ENCODE data around the gene KRT83.
"Not testable (repeated sequence)": the region's sequence is repeated elsewhere in the genome, so short reads cannot be mapped to it uniquely, and the experiment has no call there.

Gene KRT83

GRCh38 chr12:52315721-52316120 is 5.5 kb downstream of the KRT83 start:
- H3K9ac ChIP-seq (ENCODE audit: low read depth, low read length); H3K9me3 ChIP-seq (ENCODE audit: control insufficient read depth, insufficient read depth, low read length); H3K4me3 ChIP-seq (ENCODE audit: low read depth, low read length); H3K27me3 ChIP-seq (ENCODE audit: control insufficient read depth, insufficient read depth, low read length); H3K4me1 ChIP-seq (ENCODE audit: control insufficient read depth, insufficient read depth, low read length); H3K36me3 ChIP-seq (ENCODE audit: control insufficient read depth, insufficient read depth, low read length): not testable (repeated sequence)

GRCh38 chr12:52314511-52314910 is 6.7 kb downstream of the KRT83 start:
- Histone ChIP-seq H3K36me3 (ENCODE audit: control insufficient read depth, insufficient read depth, low read length) (no peaks in the 10 kb centered on the region), H3K27me3 (ENCODE audit: control insufficient read depth, insufficient read depth, low read length) (peaks cover 16% of the 10 kb centered on the region), H3K9me3 (ENCODE audit: control insufficient read depth, insufficient read depth, low read length) (no peaks in the 10 kb centered on the region), H3K4me3 (ENCODE audit: low read depth, low read length) (no peak overlapping the region), H3K9ac (ENCODE audit: low read depth, low read length) (no peak overlapping the region), H3K4me1 (ENCODE audit: control insufficient read depth, insufficient read depth, low read length) (no peaks in the 10 kb centered on the region)

DNA sequence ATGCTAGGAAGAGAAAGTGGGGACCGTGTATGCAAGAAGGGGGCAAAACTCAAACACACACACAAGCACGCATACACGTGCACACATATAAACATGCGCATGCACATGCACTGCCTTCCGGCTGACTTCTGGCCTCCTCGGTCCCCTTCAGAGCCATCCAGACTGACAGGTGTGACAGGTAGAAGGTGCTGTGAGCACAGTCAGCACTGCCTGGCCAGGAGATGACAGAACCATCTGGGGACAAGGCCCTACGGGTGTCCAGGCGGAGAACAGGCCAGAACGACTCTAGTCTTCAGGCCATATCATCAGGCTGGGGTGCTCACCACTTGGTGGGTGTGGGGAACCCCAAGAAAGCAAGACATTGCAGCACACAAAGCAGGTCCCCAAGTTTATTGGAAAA is 7.3 kb downstream of the KRT83 start:
- Histone ChIP-seq H3K4me1 (ENCODE audit: control insufficient read depth, insufficient read depth, low read length) (no peaks in the 10 kb centered on the region), H3K9me3 (ENCODE audit: control insufficient read depth, insufficient read depth, low read length) (no peaks in the 10 kb centered on the region), H3K9ac (ENCODE audit: low read depth, low read length) (no peak overlapping the region), H3K4me3 (ENCODE audit: low read depth, low read length) (no peak overlapping the region), H3K27me3 (ENCODE audit: control insufficient read depth, insufficient read depth, low read length) (peaks cover 22% of the 10 kb centered on the region), H3K36me3 (ENCODE audit: control insufficient read depth, insufficient read depth, low read length) (no peaks in the 10 kb centered on the region)

DNA sequence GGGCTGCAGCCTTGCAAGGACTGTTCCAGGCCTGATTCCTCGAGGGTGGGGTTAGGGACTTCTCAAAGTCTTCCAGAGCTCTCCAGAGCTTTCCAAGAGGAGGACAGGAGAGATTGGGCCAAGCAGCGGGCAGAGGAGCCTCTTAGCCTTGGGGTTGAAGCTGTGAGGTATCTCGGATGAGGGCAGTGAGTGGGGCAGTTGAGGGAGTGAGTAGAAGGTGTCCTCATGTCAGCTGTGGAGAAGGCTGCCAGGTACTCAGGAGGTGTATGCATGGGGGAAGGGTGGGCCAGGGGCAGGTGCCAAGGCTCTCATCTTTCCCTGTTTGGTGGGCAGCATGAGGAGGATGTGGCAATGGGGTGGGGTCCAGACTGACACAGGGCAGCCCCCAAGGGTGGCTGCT is 7.7 kb downstream of the KRT83 start:
- no peaks in the 10 kb centered on the region for H3K4me1 ChIP-seq (ENCODE audit: control insufficient read depth, insufficient read depth, low read length)
- no peak overlapping the region for H3K9ac ChIP-seq (ENCODE audit: low read depth, low read length)
- no peaks in the 10 kb centered on the region for H3K9me3 ChIP-seq (ENCODE audit: control insufficient read depth, insufficient read depth, low read length)
- peaks cover 26% of the 10 kb centered on the region for H3K27me3 ChIP-seq (ENCODE audit: control insufficient read depth, insufficient read depth, low read length)
- no peaks in the 10 kb centered on the region for H3K36me3 ChIP-seq (ENCODE audit: control insufficient read depth, insufficient read depth, low read length)
- no peak overlapping the region for H3K4me3 ChIP-seq (ENCODE audit: low read depth, low read length)

DNA sequence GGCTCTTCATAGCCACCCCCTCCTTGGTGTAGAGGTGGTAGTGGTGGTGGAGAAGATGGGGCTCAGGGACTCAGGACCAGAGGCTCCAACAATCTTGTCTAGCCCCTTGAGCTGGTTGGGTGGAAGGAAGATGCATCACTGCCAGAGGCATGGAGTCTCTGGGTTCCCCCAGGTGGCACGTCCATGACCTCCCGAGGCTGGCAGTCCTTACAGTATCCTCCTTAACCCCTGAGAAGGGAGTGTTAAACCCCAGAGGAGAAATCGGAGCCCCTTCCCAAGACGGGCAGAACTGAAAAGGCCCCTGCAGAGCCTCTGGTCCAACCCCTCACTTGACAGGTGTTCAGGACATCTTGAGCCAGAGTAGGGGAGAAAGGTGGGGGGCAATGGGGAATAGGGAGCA is 9.1 kb downstream of the KRT83 start:
- H3K27me3 ChIP-seq (ENCODE audit: control insufficient read depth, insufficient read depth, low read length), result peaks cover 39% of the 10 kb centered on the region
- H3K4me1 ChIP-seq (ENCODE audit: control insufficient read depth, insufficient read depth, low read length), result no peaks in the 10 kb centered on the region
- no peaks in the 10 kb centered on the region for H3K9me3 ChIP-seq (ENCODE audit: control insufficient read depth, insufficient read depth, low read length)
- H3K9ac ChIP-seq (ENCODE audit: low read depth, low read length), result no peak overlapping the region
- H3K4me3 ChIP-seq (ENCODE audit: low read depth, low read length), result no peak overlapping the region
- no peaks in the 10 kb centered on the region for H3K36me3 ChIP-seq (ENCODE audit: control insufficient read depth, insufficient read depth, low read length)

GRCh38 chr12:52311285-52311648 is 9.9 kb downstream of the KRT83 start:
- Histone ChIP-seq H3K9me3 (ENCODE audit: control insufficient read depth, insufficient read depth, low read length) (no peaks in the 10 kb centered on the region), H3K36me3 (ENCODE audit: control insufficient read depth, insufficient read depth, low read length) (no peaks in the 10 kb centered on the region), H3K4me3 (ENCODE audit: low read depth, low read length) (no peak overlapping the region), H3K9ac (ENCODE audit: low read depth, low read length) (no peak overlapping the region), H3K27me3 (ENCODE audit: control insufficient read depth, insufficient read depth, low read length) (peaks cover 47% of the 10 kb centered on the region), H3K4me1 (ENCODE audit: control insufficient read depth, insufficient read depth, low read length) (no peaks in the 10 kb centered on the region)

- Histone ChIP-seq H3K4me3 (ENCODE audit: low read depth, low read length) (no peak overlapping the region), H3K9ac (ENCODE audit: low read depth, low read length) (no peak overlapping the region), H3K27me3 (ENCODE audit: control insufficient read depth, insufficient read depth, low read length) (peaks cover 49% of the 10 kb centered on the region)
Observed at GRCh38 chr12:52310622-52311284, 10.4 kb downstream of the KRT83 start.

GRCh38 chr12:52308806-52309425 is 12.3 kb downstream of the KRT83 start:
- H3K9ac ChIP-seq (ENCODE audit: low read depth, low read length), result no peak overlapping the region
- H3K4me1 ChIP-seq (ENCODE audit: control insufficient read depth, insufficient read depth, low read length), result no peaks in the 10 kb centered on the region
- H3K4me3 ChIP-seq (ENCODE audit: low read depth, low read length), result peak overlapping the region; percentile 63
- no peaks in the 10 kb centered on the region for H3K9me3 ChIP-seq (ENCODE audit: control insufficient read depth, insufficient read depth, low read length)
- no peaks in the 10 kb centered on the region for H3K36me3 ChIP-seq (ENCODE audit: control insufficient read depth, insufficient read depth, low read length)
- H3K27me3 ChIP-seq (ENCODE audit: control insufficient read depth, insufficient read depth, low read length), result peaks cover 49% of the 10 kb centered on the region

More at GRCh38 chr12:52310622-52311284, 10.4 kb downstream of the KRT83 start:
- H3K9me3 ChIP-seq (ENCODE audit: control insufficient read depth, insufficient read depth, low read length), result no peaks in the 10 kb centered on the region
- H3K36me3 ChIP-seq (ENCODE audit: control insufficient read depth, insufficient read depth, low read length), result no peaks in the 10 kb centered on the region
- H3K4me1 ChIP-seq (ENCODE audit: control insufficient read depth, insufficient read depth, low read length), result no peaks in the 10 kb centered on the region

DNA sequence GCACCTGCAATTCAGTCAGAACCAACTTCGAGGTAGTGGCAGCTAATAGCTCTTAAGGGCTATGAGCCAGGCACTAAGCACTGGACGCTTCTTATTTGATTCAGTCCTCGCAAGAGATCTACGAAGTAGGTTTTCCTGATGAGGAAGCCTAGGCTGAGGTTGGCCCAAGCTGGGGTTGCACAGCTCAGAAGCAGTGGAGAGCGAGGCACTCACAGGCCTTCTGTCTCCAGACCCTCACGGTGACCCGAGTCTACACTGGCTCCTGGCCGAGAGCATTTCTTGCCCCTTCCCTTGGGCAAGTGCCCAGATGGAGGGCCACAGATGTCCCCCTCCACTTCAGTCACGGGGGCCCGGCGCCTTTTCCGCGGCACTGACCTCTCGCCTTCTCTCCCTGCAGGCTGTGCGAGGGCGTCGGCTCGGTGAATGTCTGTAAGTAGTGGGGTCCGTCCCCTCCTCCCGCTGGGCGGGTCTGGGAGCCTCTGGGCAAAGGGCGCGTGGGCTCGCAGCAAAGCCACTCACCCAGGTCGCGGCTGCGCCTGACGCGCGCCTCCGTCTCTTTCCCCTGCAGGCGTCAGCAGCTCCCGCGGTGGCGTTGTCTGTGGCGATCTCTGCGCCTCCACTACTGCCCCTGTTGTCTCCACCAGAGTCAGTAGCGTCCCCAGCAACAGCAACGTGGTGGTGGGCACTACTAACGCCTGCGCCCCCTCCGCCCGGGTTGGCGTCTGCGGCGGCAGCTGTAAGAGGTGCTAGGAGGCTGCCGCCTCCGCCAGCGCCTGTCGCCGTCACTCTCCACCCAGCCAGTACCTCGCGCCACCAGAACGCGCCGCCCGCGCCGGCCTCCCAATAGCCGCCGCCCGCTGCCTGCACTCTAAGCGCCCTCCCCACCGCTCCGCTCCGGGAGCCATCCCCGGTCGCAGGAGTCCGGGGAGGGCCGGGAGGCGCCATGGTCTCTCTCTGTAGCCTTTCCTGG is 13.1 kb downstream of the KRT83 start:
- Histone ChIP-seq H3K4me1 (ENCODE audit: control insufficient read depth, insufficient read depth, low read length) (no peaks in the 10 kb centered on the region), H3K27me3 (ENCODE audit: control insufficient read depth, insufficient read depth, low read length) (peaks cover 49% of the 10 kb centered on the region), H3K9ac (ENCODE audit: low read depth, low read length) (no peak overlapping the region), H3K4me3 (ENCODE audit: low read depth, low read length) (peak overlapping the region; percentile 63), H3K9me3 (ENCODE audit: control insufficient read depth, insufficient read depth, low read length) (no peaks in the 10 kb centered on the region), H3K36me3 (ENCODE audit: control insufficient read depth, insufficient read depth, low read length) (no peaks in the 10 kb centered on the region)

DNA sequence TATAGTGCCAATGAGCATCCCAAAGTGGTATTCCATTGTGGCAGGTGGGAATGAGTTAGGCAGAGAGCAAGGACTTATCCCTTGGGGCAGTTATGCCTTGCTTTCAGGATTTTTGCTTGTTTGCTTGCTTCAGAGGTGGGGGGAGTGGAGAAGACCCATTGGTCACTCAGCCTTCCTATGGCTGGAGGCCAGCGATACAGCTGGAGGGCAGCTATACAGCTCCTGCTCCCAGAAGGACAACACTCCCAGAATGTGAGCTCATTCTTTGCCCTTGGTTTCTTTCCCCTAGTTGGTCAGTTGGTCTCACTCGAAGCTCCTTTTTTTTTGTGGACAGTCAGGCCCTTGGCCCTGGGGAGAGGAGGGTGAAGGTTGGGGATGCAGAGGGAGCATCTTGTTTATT is 14.5 kb downstream of the KRT83 start:
- H3K9me3 ChIP-seq (ENCODE audit: control insufficient read depth, insufficient read depth, low read length), result no peaks in the 10 kb centered on the region
- H3K27me3 ChIP-seq (ENCODE audit: control insufficient read depth, insufficient read depth, low read length), result peaks cover 49% of the 10 kb centered on the region
- no peak overlapping the region for H3K4me3 ChIP-seq (ENCODE audit: low read depth, low read length)
- H3K9ac ChIP-seq (ENCODE audit: low read depth, low read length), result no peak overlapping the region
- no peaks in the 10 kb centered on the region for H3K4me1 ChIP-seq (ENCODE audit: control insufficient read depth, insufficient read depth, low read length)
- H3K36me3 ChIP-seq (ENCODE audit: control insufficient read depth, insufficient read depth, low read length), result no peaks in the 10 kb centered on the region

- Histone ChIP-seq H3K4me1 (ENCODE audit: control insufficient read depth, insufficient read depth, low read length) (no peaks in the 10 kb centered on the region), H3K9me3 (ENCODE audit: control insufficient read depth, insufficient read depth, low read length) (no peaks in the 10 kb centered on the region), H3K9ac (ENCODE audit: low read depth, low read length) (no peak overlapping the region), H3K36me3 (ENCODE audit: control insufficient read depth, insufficient read depth, low read length) (no peaks in the 10 kb centered on the region), H3K27me3 (ENCODE audit: control insufficient read depth, insufficient read depth, low read length) (peaks cover 46% of the 10 kb centered on the region), H3K4me3 (ENCODE audit: low read depth, low read length) (no peak overlapping the region)
Observed at GRCh38 chr12:52305921-52306705, 15.1 kb downstream of the KRT83 start.

All from iPS-15b (cell line).